Measurements from ENCODE around the gene UTP25.
"Not testable (repeated sequence)": the region's sequence is repeated elsewhere in the genome, so short reads cannot be mapped to it uniquely, and the experiment has no call there.

The UTP25 gene

GRCh38 chr1:209890641-209891330 lies 63.0 kb downstream of the UTP25 start:
- no peak for DNase-seq (ENCODE audit: low read depth)
- no peak for TF ChIP-seq CTCF (IDR thresholded peaks at IDR 0.05; ENCODE audit: insufficient read depth, low read depth, low read length, missing control alignments)
- no peak overlapping the region for H3K4me3 ChIP-seq (ENCODE audit: low read depth, low read length)

- DNase-seq (ENCODE audit: low read depth), result no peak
- no peak for TF ChIP-seq CTCF (IDR thresholded peaks at IDR 0.05; ENCODE audit: insufficient read depth, low read depth, low read length, missing control alignments)
- H3K4me3 ChIP-seq (ENCODE audit: low read depth, low read length), result no peak overlapping the region
These were observed 66.0 kb downstream of the UTP25 start for GRCh38 chr1:209893751-209894150.

GRCh38 chr1:209895709-209896108 lies 67.9 kb downstream of the UTP25 start:
- H3K4me3 ChIP-seq (ENCODE audit: low read depth, low read length), result no peak overlapping the region
- DNase-seq (ENCODE audit: low read depth), result no peak
- no peak for TF ChIP-seq CTCF (IDR thresholded peaks at IDR 0.05; ENCODE audit: insufficient read depth, low read depth, low read length, missing control alignments)

- no peak for TF ChIP-seq CTCF (IDR thresholded peaks at IDR 0.05; ENCODE audit: insufficient read depth, low read depth, low read length, missing control alignments)
- DNase-seq (ENCODE audit: low read depth), result no peak
- H3K4me3 ChIP-seq (ENCODE audit: low read depth, low read length), result no peak overlapping the region
These were observed 68.6 kb downstream of the UTP25 start for GRCh38 chr1:209896346-209896745.

GRCh38 chr1:209898271-209898670 lies 70.5 kb downstream of the UTP25 start:
- DNase-seq (ENCODE audit: low read depth); H3K4me3 ChIP-seq (ENCODE audit: low read depth, low read length): not testable (repeated sequence)

GRCh38 chr1:209898851-209899250 lies 71.1 kb downstream of the UTP25 start:
- not testable (repeated sequence) for H3K4me3 ChIP-seq (ENCODE audit: low read depth, low read length); DNase-seq (ENCODE audit: low read depth)

- DNase-seq (ENCODE audit: low read depth), result peak; percentile 35
- TF ChIP-seq CTCF (IDR thresholded peaks at IDR 0.05; ENCODE audit: insufficient read depth, low read depth, low read length, missing control alignments), result peak; percentile 58
- H3K4me3 ChIP-seq (ENCODE audit: low read depth, low read length), result no peak overlapping the region
These were observed 72.2 kb downstream of the UTP25 start for GRCh38 chr1:209899948-209900347.

- no peak for TF ChIP-seq CTCF (IDR thresholded peaks at IDR 0.05; ENCODE audit: insufficient read depth, low read depth, low read length, missing control alignments)
- H3K4me3 ChIP-seq (ENCODE audit: low read depth, low read length), result no peak overlapping the region
- DNase-seq (ENCODE audit: low read depth), result no peak
These were observed 73.0 kb downstream of the UTP25 start for GRCh38 chr1:209900734-209901133.

Data from GM12865 (cell line).